Esophagus squamous epithelium (tissue), 4 donors: ENCODE results near the gene CNTNAP2.

ENCODE experiments used
- POLR2A ChIP-seq, 4 donors: fragments of 450-650 bp; IDR thresholded peaks; one replicate each; pipeline ENCODE4 v1.6.1; 2017; ENCODE audit warnings: antibody characterized with exemption in 4 of 4, mild to moderate bottlenecking in 4 of 4, moderate library complexity in 3 of 4
- TF ChIP-seq, protein P1 (sequence below), 6 experiments: fragments of 450-650 bp in 4 of 6; fragments of 200-600 bp in 2 of 6; sonication (generic) in 2 of 6; IDR thresholded peaks; one replicate each; pipeline ENCODE4 v1.5.1; 2016 to 2019; ENCODE audit warnings: antibody characterized with exemption in 6 of 6, mild to moderate bottlenecking in 4 of 6, moderate library complexity in 4 of 6

DNA sequence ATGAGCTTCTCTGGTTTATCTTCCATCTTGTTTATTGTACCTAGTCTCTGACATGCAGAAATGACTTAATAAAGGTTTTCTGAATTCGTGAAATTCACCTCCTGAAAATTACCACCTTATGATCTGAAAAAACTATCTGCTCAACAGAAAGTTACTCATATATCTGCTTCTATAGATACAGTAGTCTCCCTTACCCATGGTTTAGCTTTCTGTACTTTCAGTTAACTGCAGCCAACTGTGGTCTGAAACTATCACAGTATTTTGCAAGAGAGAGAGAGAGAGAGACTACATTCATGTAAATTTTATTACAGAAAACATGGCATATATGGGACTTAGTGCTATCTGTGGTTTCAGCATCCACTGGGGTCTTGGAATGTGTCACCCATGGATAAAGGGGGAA is 1564.9 kb downstream of the CNTNAP2 start:
- TF ChIP-seq POLR2A (IDR thresholded peaks at IDR 0.05): no peak
- TF ChIP-seq, protein P1, sequence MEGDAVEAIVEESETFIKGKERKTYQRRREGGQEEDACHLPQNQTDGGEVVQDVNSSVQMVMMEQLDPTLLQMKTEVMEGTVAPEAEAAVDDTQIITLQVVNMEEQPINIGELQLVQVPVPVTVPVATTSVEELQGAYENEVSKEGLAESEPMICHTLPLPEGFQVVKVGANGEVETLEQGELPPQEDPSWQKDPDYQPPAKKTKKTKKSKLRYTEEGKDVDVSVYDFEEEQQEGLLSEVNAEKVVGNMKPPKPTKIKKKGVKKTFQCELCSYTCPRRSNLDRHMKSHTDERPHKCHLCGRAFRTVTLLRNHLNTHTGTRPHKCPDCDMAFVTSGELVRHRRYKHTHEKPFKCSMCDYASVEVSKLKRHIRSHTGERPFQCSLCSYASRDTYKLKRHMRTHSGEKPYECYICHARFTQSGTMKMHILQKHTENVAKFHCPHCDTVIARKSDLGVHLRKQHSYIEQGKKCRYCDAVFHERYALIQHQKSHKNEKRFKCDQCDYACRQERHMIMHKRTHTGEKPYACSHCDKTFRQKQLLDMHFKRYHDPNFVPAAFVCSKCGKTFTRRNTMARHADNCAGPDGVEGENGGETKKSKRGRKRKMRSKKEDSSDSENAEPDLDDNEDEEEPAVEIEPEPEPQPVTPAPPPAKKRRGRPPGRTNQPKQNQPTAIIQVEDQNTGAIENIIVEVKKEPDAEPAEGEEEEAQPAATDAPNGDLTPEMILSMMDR (IDR thresholded peaks at IDR 0.05): no peak
